Measurements from ENCODE around the gene ACACA. TPM values are rescaled to one million over a fixed set of nuclear protein-coding genes. Genes with fewer than 3 reads are reported as not detected.

Gene ACACA
- total and polyA plus RNA-seq, 2 donors (not counting 1 experiment from before 2014, with no cell fraction given) = 45.2 to 123 TPM

DNA sequence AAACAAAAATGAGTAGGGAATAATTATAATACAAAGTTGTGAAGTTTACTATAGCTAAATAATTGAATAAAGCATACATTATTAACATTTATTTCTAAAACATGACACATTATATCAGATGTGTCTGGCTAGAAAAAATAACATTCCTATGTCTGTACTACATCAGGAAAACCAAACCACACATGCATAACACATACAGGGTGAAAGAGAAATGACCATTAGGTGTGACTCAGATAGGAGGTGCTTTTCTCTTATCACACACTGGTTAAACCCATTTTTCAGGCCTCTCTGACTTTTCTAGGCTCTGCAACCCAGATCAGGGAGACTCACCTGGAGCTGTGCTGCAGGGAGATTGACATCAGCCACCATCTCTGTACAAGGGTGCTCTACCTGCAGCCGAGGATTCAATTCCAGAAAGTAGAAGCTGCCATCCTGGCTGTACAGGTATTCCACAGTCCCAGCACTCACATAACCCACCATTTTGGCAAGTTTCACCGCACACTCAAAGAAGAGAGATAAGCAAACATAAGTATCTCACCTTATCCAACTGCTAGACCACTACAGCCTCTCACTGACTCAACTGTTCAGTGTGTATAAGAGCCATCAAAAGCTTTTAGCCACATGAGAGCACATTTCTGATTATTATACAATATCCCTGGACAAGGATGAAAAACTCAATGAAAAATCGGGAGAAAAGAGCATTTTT, 147.5 kb downstream of the ACACA start:
- Histone ChIP-seq H3K9ac (ENCODE audit: insufficient read depth, low read length) (no peak overlapping the region), H3K79me2 (ENCODE audit: control insufficient read depth, insufficient read depth, low read length) (no peaks in the 10 kb centered on the region), H3K27me3 (ENCODE audit: control insufficient read depth, insufficient read depth, low read length) (no peaks in the 10 kb centered on the region), H4K20me1 (ENCODE audit: control insufficient read depth, extremely low read depth, insufficient read depth, low read length) (no peaks in the 10 kb centered on the region), H3K9me3 (ENCODE audit: control insufficient read depth, insufficient read depth, low read depth, low read length) (no peaks in the 10 kb centered on the region), H3K36me3 (ENCODE audit: control insufficient read depth, insufficient read depth, low read length) (peaks cover 5% of the 10 kb centered on the region), H3K4me3 (replicated peaks in 1 of 4; ENCODE audit: control extremely low read depth in 1 of 4, insufficient read depth in 1 of 4, low read depth in 3 of 4, low read length in 4 of 4) (no peak overlapping the region), H3K4me2 (ENCODE audit: extremely low read depth, insufficient read depth, low read length) (no peak overlapping the region), H3K4me1 (ENCODE audit: control insufficient read depth, extremely low read depth, insufficient read depth, low read length) (no peaks in the 10 kb centered on the region), H2AFZ (ENCODE audit: low read length) (no peak overlapping the region), H3K27ac (ENCODE audit: insufficient read depth, low read length) (no peak overlapping the region)
- TF ChIP-seq EZH2 (IDR thresholded peaks at IDR 0.05; ENCODE audit: low read length, missing control alignments) = no peak
- TF ChIP-seq CTCF (conservative IDR thresholded peaks at IDR 0.05 in 1 of 2, IDR thresholded peaks at IDR 0.05 in 1 of 2; ENCODE audit: low read depth in 1 of 2, low read length in 2 of 2) = no peak
- DNase-seq (ENCODE audit: low read depth in 2 of 2) = peak in 1 of 2 donors; percentile 86

- DNase-seq (ENCODE audit: low read depth in 2 of 2) = no peak
- Histone ChIP-seq H3K36me3 (ENCODE audit: control insufficient read depth, insufficient read depth, low read length) (peaks cover 3% of the 10 kb centered on the region), H3K9me3 (ENCODE audit: control insufficient read depth, insufficient read depth, low read depth, low read length) (no peaks in the 10 kb centered on the region), H4K20me1 (ENCODE audit: control insufficient read depth, extremely low read depth, insufficient read depth, low read length) (no peaks in the 10 kb centered on the region), H3K79me2 (ENCODE audit: control insufficient read depth, insufficient read depth, low read length) (no peaks in the 10 kb centered on the region), H3K9ac (ENCODE audit: insufficient read depth, low read length) (no peak overlapping the region), H3K27me3 (ENCODE audit: control insufficient read depth, insufficient read depth, low read length) (no peaks in the 10 kb centered on the region), H3K27ac (ENCODE audit: insufficient read depth, low read length) (no peak overlapping the region), H3K4me2 (ENCODE audit: extremely low read depth, insufficient read depth, low read length) (no peak overlapping the region), H3K4me3 (replicated peaks in 1 of 4; ENCODE audit: control extremely low read depth in 1 of 4, insufficient read depth in 1 of 4, low read depth in 3 of 4, low read length in 4 of 4) (no peak overlapping the region), H3K4me1 (ENCODE audit: control insufficient read depth, extremely low read depth, insufficient read depth, low read length) (no peaks in the 10 kb centered on the region), H2AFZ (ENCODE audit: low read length) (no peak overlapping the region)
- TF ChIP-seq EZH2 (IDR thresholded peaks at IDR 0.05; ENCODE audit: low read length, missing control alignments) (no peak), CTCF (conservative IDR thresholded peaks at IDR 0.05 in 1 of 2, IDR thresholded peaks at IDR 0.05 in 1 of 2; ENCODE audit: low read depth in 1 of 2, low read length in 2 of 2) (no peak)
These were observed 150.0 kb downstream of the ACACA start for GRCh38 chr17:37256627-37257026.

- Histone ChIP-seq H3K27ac (ENCODE audit: insufficient read depth, low read length) (no peak overlapping the region), H3K9ac (ENCODE audit: insufficient read depth, low read length) (no peak overlapping the region), H3K4me2 (ENCODE audit: extremely low read depth, insufficient read depth, low read length) (no peak overlapping the region), H3K36me3 (ENCODE audit: control insufficient read depth, insufficient read depth, low read length) (peaks cover 1% of the 10 kb centered on the region), H4K20me1 (ENCODE audit: control insufficient read depth, extremely low read depth, insufficient read depth, low read length) (no peaks in the 10 kb centered on the region), H3K9me3 (ENCODE audit: control insufficient read depth, insufficient read depth, low read depth, low read length) (no peaks in the 10 kb centered on the region), H2AFZ (ENCODE audit: low read length) (no peak overlapping the region), H3K27me3 (ENCODE audit: control insufficient read depth, insufficient read depth, low read length) (no peaks in the 10 kb centered on the region), H3K79me2 (ENCODE audit: control insufficient read depth, insufficient read depth, low read length) (no peaks in the 10 kb centered on the region), H3K4me1 (ENCODE audit: control insufficient read depth, extremely low read depth, insufficient read depth, low read length) (no peaks in the 10 kb centered on the region), H3K4me3 (replicated peaks in 1 of 4; ENCODE audit: control extremely low read depth in 1 of 4, insufficient read depth in 1 of 4, low read depth in 3 of 4, low read length in 4 of 4) (no peak overlapping the region)
- TF ChIP-seq CTCF (conservative IDR thresholded peaks at IDR 0.05 in 1 of 2, IDR thresholded peaks at IDR 0.05 in 1 of 2; ENCODE audit: low read depth in 1 of 2, low read length in 2 of 2) (no peak), EZH2 (IDR thresholded peaks at IDR 0.05; ENCODE audit: low read length, missing control alignments) (no peak)
- DNase-seq (ENCODE audit: low read depth in 2 of 2) = no peak
These were observed 151.2 kb downstream of the ACACA start for GRCh38 chr17:37255432-37255831.

All from fibroblast of lung (primary cell).